HG02642 (cell line): ENCODE measurements around the gene TBRG1.
A peak's percentile ranks its signal among the peaks of the same experiment; 100 is the strongest.

ENCODE experiments used
- ATAC-seq: cut with Tn5 transposase; IDR thresholded peaks from one replicate; pipeline ENCODE4 v1.9.1; 2021; ENCODE audit warnings: mild to moderate bottlenecking; ENCODE audit not compliant: unreplicated experiment, poor library complexity

TBRG1 gene

DNA sequence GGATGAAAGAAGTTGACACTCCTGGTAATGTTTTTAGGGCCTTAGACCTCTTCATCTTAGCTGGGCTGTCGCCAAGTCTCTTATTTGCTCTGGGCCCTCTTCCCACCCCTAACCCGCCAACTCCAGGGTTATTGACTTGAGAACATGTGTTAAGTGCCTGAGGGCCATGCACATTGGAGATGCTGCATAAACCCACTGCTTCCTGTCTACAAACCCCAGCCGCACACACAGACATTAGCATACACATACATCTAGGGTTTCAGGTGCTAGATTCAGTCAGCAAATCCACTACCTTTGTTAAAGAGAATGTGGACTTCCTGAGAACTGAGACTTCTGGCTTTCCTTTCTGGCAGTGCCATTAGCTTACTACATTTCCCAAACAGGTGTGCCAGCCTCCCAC lies 10.6 kb upstream of the TBRG1 start:
- ATAC-seq: no peak

DNA sequence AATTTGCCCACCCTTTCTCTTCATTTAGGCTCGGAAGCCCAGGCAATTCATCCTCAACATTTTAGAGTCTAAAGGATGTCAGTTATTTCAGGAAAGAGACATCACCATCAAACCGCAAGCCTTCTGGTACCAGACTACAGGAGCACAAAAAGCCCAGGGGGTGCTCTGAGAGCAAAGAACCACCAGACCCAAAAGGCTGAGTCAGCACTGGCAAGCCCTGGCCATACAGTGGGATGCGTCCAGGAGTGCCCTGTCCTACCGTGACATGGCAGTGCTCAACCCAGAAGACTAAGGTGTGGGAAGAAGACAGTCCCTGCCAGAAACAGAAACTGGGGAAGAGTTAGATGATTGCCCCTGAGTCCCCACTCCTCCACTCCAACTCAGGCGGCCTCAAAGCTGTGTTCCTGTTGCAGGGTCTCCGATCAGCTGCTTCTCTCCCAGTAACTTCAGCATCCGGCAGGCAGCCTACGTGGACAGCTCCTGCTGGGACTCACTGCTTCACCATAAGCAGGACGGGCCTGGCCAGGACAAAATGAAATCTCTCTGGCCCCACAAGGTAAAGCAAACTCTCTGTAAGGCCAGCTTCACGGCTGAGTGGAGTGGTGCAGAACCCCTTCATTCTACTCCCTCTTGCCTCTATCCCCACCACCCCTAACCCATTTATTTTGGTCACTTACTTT lies 10.0 kb upstream of the TBRG1 start:
- ATAC-seq: no peak

DNA sequence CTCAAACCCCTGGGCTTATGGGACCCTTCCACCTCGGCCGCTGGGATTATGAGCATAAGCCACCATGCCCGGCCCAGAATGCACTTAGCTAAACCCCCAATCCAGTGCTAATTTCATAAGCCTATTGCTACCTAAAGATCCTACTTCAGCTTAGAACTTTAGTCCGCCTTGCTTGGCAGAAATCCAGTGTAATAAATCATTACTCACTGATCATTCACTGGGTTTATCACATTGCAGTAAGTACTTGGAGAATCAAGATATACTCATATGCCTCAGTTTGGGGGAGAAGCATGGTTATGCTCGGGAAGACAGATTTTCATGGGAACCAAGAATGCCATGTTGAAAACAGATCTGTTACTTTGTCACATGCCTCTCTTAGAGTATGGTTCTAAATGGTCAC lies 3.8 kb upstream of the TBRG1 start:
- no peak for ATAC-seq

DNA sequence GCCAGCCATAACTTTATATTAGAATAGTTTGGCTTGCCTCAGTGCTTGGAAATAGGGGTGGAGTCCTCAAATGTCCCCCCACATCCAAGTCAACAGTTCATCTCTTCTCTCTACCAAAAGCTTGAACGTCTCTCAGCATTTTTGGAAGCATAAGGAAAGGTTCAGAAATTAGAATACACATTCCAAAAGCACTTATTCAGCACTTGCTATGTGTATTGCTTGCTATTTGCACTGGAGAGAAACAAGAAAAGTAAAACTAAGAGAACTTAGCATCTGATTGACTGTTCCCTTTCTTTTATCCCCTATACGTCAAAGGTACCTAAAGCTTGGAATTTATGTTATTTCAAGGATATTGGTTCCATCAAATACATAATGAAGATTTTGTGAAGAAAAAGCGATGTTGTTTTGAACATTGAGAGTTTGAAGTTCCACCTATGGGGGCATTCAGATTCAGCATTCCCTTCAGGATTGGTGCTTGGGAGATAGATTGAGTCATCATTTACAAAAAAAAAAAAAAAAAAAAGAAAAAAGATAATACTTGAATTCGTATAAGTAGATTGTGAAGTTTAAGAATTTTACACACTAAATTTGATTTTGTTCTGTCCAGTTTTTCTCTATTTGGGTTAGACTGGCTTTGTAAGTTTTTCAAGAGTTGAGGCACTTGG lies 1.3 kb downstream of the TBRG1 start:
- no peak for ATAC-seq

DNA sequence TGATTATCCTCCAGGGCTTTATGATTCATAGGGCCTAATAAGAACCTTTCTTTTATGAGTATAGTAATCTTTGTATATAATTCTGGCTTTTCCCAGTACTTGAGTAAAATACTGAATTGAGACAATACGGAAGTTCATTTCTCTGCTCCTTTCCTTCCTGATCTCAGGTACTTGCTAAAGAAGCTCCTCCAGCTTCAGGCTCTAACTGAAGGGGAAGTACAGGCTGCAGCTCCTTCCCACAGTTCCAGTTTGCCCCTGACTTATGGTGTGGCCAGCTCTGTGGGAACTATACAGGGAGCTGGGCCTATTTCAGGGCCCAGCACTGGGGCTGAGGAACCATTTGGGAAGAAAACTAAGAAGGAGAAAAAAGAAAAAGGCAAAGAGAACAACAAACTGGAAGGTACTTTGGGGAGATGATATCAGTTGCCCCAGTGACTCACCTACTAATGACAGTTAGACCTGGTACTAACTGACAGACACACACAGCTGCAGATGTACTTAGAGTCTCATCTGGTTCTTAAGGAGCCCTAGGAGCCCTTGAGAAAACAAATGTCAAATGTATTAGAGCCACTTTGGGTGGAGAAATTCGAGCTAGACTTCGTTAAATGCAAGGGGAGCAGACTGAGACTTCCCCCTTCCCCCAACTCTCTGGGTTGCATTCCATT lies 3.0 kb downstream of the TBRG1 start:
- no peak for ATAC-seq

DNA sequence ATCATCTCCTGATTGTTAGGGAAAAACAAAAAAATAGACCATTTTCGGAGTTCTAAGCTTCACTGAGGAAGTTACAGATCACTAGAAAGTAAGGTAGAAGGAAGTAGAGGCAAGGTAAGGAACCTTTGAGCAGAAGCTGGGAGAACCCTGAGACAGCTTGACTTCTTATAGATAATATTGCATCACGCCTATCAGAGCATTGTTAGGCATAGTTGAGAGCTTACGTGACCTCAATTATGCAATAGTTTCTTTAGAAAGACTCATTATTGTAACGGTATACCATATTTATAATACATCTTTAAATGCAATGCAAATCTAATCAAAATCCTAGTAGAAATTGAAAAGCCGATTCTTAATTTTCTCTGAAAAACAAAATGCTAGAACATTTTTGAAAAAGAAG lies 4.9 kb downstream of the TBRG1 start:
- ATAC-seq: no peak

DNA sequence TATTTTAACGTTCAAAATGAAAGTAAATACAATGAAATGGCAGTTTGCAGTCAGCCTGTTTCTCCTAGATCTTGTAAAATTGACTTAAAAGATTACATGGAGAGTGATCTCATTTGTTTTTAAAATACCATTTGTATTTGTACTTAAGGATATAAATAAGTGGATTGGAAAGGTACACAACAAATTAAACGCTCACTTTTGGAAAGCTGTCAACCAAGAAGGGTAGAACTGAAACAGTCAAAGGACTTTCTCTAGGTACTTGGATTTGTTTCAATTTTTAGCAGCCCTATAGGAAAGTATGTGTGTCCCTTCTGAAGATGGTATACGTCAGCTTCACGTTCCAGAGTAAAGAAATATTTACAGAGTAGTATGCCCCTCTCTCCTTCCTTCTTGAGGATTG lies 7.3 kb downstream of the TBRG1 start:
- ATAC-seq: no peak

DNA sequence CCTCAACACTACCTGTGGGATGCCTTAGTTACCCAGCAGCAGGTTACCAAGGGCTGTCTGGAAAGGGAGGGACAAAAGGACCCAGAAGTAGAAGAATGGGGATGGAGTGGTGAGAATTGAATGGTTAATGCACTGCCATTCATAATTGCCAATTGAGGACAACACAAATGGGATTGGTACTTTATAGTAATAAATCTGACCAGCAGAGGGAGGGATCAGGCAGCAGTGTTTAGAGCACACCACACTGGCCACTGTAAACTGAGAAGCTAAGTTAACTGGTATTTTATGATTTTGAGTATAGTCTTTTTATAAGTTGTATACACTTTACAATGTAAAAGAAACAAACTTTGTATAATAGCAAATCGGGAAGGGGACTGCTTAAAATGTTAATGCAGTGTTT lies 10.7 kb downstream of the TBRG1 start:
- no peak for ATAC-seq

DNA sequence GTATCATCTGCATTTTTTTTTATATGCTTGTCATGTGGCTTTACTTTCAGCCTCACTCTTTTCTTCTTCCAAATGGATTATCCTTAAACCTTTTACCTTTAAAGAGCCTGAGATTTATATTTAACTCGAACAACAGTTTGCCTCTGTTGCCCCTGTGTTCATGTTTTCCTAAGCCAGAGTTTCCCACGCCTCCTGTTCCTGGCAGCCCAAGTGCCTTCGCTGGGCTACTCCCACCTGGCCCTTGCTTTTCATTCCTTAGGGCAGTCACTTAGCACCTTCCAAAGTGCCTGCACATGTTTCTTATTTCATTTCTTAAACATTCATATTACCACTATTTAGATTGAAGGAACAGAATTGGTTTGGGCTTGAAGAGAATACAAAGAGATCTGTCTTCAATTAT lies 13.3 kb downstream of the TBRG1 start:
- ATAC-seq: no peak

DNA sequence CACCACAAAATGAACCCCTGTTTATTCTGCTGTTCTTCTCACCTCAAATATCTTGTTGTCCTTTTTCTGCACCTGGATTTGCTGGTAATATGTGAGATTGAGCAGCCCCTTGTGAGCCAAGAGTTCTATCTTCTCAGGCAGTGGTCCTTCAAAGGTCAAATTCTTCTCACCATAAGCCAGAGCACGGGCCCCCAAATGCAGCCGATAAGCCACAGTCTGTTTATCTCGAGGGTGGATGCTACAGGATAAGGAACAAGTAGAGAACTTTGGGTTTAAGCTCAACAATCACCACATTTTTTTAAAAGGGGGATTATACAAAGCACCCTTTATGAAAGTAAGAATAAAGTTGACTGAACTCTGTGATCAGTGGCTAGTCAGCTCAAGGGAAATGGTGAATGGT lies 15.8 kb downstream of the TBRG1 start:
- no peak for ATAC-seq

DNA sequence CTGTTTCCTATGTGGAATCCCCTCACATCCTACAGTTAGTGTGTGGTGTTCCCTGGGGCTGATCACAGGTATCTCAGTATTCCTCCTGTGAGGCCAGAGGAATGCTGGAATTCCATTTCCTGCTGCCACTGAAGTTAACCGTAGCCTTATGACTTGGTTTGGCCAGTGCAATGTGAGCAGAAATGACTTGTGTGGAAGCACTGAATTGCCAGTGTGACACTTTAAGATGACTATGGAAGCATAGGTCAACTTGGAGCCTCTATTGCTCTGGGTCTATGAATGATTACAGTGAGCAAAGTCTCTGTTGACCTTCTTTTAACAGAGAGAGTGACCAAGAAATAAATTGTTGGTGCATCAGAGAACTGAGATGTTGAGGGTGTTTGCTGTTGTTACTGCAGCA lies 16.5 kb downstream of the TBRG1 start:
- no peak for ATAC-seq

DNA sequence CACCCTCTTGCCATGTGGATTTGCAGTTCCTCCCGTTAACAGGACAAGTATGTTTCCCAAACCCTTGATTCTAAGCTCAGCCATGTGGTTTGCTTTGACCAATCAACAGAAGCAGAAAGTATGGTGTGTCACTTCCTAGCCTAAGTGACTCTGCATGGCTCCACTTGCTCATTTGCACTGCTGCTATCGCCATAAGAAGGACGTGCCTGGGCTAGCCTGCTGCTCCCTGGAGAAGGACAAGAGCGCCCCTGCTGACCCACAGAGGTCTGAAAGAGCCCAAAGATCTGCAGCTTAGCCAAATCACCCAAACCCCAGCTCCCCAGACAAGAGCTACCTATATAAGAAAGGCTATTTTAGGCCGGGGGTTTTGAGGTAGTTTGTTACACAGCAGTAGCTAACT lies 18.0 kb downstream of the TBRG1 start:
- ATAC-seq: no peak

DNA sequence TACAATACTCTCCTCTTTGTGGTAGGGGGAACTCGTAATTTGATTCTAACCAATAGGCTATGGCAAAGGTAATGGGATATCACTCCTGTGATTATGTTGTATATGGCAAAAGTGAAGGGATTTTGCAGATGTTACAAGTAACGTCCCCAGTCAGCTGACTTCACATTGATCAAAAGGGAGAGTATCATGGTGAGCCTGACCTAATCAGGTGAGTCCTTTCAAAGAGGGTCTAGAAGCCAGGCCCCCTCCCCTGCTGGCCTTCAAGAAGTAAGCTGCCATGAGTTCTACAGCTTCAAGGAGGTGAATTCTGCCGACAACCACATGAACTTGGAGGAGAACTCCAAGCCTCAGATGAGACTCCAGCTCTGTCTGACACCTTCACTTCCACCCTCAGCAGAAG lies 20.0 kb downstream of the TBRG1 start:
- no peak for ATAC-seq

DNA sequence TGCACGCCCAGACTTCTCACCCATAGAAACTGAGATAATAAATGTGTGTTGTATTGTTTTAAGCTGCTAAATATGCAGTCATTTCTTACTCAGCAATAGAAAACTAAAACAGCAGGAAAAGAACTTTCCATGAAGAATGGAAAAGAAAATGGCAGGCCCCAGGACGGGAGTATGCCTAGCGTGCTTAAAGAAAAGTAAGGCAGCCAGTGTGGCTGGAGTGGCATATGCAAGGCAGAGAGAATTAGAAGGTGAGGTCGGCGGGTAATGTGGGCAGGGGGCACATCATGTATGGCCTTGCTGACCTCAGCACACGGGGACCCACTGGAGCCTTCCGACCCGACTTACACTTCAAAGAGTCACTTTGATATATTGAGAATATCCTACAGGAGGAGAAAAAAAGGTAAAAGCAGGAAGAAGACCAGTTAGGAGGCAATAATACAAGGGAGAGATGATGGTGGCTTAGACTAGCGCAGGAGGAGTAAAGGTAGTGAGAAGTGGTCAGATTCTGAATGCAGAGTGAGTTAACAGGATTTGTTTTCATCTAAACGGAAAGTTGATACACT lies 20.5 kb downstream of the TBRG1 start:
- ATAC-seq: no peak

DNA sequence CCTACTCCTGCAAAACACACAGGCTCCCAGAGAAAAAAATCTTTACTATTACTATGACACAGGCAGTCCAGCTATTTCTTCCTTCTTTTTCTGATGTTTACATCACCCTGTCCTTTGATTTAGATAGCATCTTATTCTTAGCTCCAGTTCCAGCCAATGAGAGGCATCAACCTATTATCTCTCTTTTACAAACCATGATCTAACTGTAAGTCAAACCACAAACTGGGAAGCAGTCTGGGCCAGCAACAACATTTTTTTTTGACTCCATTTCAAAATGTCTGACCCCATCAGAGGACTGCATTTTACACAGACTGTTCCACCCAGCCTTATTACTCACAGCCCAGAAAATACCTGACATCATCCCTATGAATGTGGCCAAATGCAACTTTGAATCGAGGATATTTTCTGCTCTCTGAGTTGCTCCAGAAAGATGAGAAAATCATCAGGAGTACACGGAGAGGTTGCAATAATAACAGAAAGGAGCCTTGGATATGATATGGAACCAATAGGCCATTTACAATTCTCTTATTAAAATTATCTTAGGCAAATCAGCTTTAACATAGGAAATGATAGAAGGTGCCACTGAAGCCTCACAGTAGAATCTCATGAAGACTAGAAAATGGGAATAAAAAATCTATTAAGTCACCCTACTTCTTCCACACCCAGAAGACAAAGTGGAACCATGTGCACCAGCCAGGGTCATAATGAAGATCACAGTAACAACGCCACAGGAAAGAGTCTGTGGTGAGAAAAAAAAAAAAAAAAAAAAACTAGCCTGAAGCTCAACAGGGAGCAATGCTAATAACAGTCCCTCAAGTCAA lies 21.2 kb downstream of the TBRG1 start:
- no peak for ATAC-seq

DNA sequence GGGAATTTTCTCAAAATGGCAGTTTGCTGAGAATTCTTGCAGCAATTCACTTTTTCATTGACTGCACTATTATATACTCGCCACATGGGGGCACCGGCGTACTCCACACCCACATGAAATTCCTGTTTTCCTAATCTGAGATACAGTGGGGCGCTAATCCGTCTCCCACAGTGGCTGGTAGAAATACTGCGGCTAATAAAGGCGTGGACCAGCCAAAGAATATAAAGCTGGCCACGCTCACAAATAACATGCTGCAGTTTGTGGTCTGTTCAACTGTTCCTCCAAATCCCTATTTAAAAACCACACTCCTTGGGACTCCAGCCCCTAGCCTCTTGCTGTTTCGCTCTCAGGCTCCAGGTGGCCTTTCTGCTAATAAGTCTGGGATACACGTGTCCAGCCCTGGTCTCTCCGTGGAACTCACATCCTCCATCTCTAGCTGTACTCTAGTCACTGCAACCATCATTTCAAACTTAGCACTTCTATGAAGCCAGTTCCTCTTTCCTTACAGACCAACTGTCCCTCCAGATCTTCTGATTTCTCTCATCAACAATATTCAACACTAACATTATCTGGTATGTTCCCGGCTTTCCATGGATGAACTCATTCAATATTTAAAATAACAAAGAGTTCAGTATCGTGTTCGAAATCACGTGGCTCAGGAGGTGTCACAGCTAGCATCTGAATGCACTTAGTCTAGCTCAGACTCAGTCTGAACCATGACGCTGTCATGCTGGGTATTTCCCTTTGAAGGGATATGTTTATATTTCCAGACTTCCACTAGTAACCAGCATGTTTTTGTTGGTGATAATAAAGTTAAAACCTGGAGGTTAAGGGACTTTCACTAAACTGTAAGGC lies 22.0 kb downstream of the TBRG1 start:
- ATAC-seq: peak; percentile 56

DNA sequence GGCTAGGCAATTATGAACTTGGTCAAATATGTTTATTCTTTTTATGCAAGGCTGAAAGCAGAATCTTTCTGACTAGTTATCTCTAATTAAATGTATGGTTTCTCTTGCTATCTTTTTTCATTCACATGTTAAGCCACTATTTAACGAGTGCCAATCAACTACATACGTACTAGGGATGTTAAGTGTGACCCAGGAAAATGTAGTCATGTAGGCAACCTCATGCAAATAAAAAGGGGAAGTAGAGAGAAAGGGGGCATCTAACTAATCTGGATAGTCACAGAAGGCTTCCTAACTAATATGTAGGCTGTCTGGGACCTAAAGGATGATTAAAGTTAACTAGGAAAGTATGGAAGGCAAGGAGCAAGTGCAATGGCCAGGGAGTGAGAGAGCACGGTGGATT lies 23.5 kb downstream of the TBRG1 start:
- no peak for ATAC-seq

DNA sequence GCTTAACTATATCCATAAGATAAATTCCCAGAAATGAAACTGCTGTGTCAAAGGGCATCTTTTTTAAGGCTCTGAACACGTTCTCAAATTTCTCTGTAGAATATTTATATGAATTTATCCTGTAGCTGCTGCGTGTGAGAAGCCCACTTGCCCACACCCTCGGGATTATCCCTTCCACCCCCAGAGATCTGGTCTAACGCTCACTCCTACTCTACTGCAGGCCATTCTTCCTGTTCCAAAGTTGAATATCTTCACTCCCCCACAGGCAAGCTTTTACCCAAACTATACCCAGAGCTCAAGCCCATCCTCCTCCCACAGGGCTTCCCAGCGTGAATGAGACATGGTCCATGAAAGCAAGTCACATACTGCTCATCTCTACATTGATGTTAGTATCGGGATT lies 25.9 kb downstream of the TBRG1 start:
- no peak for ATAC-seq

DNA sequence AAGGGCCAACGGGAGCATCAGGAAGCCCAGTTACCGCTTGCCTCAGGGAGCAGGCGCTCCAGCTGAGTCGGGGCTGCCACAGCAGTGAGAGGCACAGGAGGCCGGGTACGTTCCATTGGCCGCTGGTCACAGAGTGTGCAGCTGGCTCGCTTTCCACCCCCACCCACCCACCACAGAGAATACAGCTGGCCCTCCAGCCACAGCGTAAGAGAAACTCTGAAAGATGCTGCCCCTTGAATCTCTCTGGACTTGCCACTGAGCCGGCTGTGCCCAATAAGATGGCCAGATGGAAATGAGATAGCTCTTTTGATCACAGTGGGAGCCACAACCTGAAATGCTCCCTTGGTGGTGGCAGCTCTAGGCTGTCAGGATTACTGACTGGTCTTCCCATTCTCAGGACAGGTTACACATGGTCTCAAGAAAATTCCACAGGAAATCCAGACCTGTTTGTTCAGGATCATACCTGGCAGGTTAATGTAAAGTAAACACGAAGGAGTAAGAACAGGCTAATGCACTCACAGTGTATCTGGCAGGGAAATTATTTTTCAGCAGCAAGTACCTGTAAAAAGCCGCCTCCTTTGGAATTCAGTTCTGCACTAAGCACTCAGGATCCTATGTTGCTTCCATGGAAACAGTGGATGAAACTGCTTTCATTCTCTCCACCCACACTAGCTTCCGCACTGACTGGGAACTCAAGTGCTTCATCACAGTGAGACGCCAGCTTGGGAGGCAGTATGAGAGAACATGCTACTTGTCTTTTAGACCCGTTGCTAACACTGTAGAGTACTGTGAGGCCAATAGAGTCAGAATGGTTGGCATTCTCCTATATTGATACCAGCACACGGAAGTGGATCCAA lies 34.3 kb downstream of the TBRG1 start:
- ATAC-seq: no peak
